ENCODE data around the gene ZNHIT6. TPM values are rescaled to one million over a fixed set of nuclear protein-coding genes. Genes with fewer than 3 reads are reported as not detected.

ZNHIT6 gene
- total RNA-seq, 1 donor from 2014 or later, result 12.9 TPM

- intact Hi-C loops (cut with DNase I), result no loop called here
- no peak overlapping the region for H3K4me3 ChIP-seq
- H3K9me3 ChIP-seq, result peaks cover under 1% of the 10 kb centered on the region
- H3K36me3 ChIP-seq, result no peaks in the 10 kb centered on the region
- DNase-seq (no peak), ATAC-seq (no peak)
- no peaks in the 10 kb centered on the region for H3K27me3 ChIP-seq
- H3K27ac ChIP-seq, result no peak overlapping the region
- H3K4me1 ChIP-seq, result peaks cover 21% of the 10 kb centered on the region
- TF ChIP-seq CTCF (IDR thresholded peaks at IDR 0.05), result no peak
Observed at GRCh38 chr1:85615586-85616363, 92.5 kb downstream of the ZNHIT6 start.

- DNase-seq, result no peak
- peak; percentile 82 for ATAC-seq
- TF ChIP-seq CTCF (IDR thresholded peaks at IDR 0.05), result peak; percentile 42
- Histone ChIP-seq H3K27me3 (no peaks in the 10 kb centered on the region), H3K9me3 (no peaks in the 10 kb centered on the region), H3K4me3 (peak overlapping the region; percentile 6), H3K36me3 (no peaks in the 10 kb centered on the region), H3K27ac (peak overlapping the region; percentile 81), H3K4me1 (peaks cover 21% of the 10 kb centered on the region)
- intact Hi-C loops (cut with DNase I), result no loop called here
Observed at GRCh38 chr1:85612704-85613361, 95.4 kb downstream of the ZNHIT6 start.

- H3K27ac ChIP-seq, result peak overlapping the region; percentile 81
- peak; percentile 78 for DNase-seq
- intact Hi-C loops (cut with DNase I), result no loop called here
- TF ChIP-seq CTCF (IDR thresholded peaks at IDR 0.05), result no peak
- no peak overlapping the region for H3K4me3 ChIP-seq
- no peaks in the 10 kb centered on the region for H3K36me3 ChIP-seq
- no peaks in the 10 kb centered on the region for H3K9me3 ChIP-seq
- ATAC-seq, result peak; percentile 94
- H3K27me3 ChIP-seq, result no peaks in the 10 kb centered on the region
- peaks cover 21% of the 10 kb centered on the region for H3K4me1 ChIP-seq
Observed at GRCh38 chr1:85611856-85612255, 96.4 kb downstream of the ZNHIT6 start.

GRCh38 chr1:85611425-85611824 is 96.8 kb downstream of the ZNHIT6 start:
- DNase-seq (no peak), ATAC-seq (no peak)
- intact Hi-C loops (cut with DNase I), result no loop called here
- Histone ChIP-seq H3K4me1 (peaks cover 21% of the 10 kb centered on the region), H3K4me3 (no peak overlapping the region), H3K36me3 (no peaks in the 10 kb centered on the region), H3K27me3 (no peaks in the 10 kb centered on the region), H3K9me3 (no peaks in the 10 kb centered on the region), H3K27ac (peak overlapping the region; percentile 81)
- TF ChIP-seq CTCF (IDR thresholded peaks at IDR 0.05), result no peak

GRCh38 chr1:85609976-85610375 is 98.3 kb downstream of the ZNHIT6 start:
- Histone ChIP-seq H3K27me3 (no peaks in the 10 kb centered on the region), H3K4me1 (peaks cover 21% of the 10 kb centered on the region), H3K27ac (no peak overlapping the region), H3K4me3 (no peak overlapping the region), H3K9me3 (no peaks in the 10 kb centered on the region), H3K36me3 (no peaks in the 10 kb centered on the region)
- DNase-seq (no peak), ATAC-seq (no peak)
- intact Hi-C loops (cut with DNase I), result no loop called here
- no peak for TF ChIP-seq CTCF (IDR thresholded peaks at IDR 0.05)

All from upper lobe of right lung (tissue), 1 donor.